ENCODE measurements around the gene TEX52.

Gene TEX52

DNA sequence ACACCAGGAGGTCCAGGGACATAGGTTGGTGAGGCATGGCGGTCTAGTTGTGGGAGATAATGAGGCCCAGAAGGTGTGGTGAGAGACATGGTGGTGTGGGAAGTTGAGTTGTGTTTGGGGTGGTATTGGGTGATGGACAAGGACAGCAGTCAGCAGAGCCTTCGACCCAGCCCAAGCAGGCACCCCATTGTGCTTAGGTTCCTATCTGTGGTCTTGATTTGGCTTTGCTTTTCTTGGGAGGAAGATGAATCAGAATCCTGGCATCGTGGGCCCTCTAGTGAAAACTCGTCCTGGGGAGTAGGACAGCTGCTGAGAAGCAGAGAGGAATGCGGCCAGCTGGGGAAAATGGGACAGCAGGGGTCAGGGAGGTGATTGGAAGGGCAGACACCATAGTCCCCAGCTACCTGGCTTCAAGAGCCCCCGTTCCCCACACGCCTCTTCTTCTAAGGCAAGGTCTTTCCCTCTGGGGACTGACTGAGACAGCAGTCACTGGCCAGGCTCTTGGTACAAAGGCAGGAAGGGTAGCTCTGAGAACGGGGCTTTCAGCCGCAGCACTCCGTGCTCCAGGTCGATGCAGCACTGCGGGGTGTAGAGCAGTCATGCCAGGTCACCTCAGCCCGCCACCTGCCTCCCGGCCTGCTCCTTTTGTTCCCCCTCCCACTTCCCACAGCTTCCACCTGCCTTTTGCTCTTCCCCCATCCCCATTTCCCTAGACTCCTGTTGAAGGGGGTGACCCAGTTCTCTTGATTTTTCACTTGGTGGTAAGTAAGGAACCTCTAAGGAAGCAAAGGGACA is 29.9 kb downstream of the TEX52 start:
- DNase-seq, result no peak

GRCh38 chr12:2826036-2826435 is 30.8 kb downstream of the TEX52 start:
- DNase-seq, result no peak

DNA sequence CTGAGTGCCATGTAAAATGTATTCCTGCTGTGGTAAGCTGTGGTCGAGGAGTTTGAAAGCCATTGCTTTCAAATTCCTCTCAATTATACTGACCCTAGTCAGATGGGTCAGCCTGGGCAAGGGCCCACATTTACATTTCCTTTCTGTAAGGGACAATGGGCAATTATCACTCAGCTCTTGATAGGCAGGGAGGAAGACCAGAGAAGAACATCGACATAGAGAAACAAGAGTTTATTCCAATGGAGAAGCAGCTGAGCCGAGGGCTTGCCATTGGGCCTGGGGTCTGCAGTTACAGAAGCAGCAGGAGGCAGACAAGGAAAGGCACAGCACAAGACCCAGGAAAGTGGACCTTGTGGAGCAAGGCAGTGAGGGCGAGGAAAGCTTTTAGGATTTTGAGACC is 31.7 kb downstream of the TEX52 start:
- DNase-seq, result no peak

DNA sequence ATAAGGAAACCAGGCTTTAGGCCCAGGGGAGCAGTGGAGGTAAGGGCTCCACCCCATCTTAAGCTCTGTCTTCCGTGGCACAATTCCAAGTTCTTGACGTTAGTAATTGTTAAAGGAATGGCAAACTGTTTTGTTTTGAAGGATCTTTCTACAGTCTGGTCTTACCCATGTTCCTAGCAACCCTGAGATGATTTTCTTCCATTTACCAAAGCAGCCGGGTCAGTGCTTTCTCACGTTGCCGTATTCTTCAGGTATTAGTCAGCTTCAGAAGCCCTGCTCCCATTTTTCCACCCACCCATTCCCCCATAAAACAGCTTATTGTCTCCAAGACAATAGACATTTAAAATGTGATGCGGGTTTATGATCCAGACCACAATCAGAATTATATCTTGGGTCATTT is 32.3 kb downstream of the TEX52 start:
- DNase-seq, result no peak

DNA sequence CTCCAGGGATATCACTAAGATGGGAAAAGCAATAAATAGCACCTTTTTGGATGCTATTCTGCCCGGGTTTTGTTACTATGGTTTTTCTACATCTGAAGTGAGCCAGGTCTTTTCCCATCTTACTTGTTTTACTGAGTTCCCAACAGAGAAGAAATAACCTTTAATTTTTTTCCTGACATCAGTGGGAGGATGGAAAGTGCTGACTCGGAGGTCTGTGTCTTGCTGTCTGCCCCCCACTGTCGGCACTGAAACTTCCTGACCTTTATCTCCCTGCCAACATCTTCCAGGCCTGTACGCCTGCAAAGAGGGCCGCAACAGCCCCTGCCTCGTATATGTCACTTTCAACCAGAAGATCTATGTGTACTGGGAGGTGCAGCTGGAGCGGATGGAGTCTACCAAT is 33.4 kb downstream of the TEX52 start:
- DNase-seq, result no peak

DNA sequence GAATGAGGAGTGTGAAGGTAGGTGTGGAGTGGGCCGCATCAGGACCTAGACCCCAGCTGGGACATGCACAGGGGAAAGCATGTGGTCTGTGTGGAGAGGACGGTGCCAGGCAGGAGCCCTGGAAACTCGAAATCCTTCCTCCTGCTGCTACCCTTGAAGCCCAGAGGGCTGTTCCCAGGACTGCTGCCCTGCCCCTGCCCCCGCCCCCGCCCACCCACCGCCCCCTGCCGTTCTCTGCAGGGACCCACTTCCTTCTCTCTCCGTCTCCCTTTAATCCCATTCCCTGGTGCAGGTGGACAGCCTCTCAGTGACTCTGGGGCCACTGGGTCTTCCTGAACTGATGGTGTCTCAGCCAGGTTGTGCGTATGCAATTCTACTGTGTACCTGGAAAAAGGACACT is 36.4 kb downstream of the TEX52 start:
- no peak for DNase-seq

DNA sequence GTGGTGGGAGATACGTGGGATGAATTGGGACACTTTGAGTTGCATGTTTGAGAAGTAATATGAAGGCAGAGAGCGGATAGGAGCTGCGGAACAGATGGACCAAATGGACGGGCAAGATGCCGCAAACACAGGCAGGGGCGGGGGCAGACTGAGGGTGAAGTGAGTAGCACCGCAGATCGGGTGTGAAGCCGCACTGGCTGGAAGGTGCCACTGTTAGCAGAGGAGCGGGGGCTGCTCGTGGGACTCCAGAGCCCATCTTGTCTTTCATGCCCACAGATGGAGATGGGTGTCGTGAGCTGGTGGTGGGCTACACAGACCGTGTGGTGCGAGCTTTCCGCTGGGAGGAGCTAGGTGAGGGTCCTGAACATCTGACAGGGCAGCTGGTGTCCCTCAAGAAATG is 37.0 kb downstream of the TEX52 start:
- no peak for DNase-seq

DNA sequence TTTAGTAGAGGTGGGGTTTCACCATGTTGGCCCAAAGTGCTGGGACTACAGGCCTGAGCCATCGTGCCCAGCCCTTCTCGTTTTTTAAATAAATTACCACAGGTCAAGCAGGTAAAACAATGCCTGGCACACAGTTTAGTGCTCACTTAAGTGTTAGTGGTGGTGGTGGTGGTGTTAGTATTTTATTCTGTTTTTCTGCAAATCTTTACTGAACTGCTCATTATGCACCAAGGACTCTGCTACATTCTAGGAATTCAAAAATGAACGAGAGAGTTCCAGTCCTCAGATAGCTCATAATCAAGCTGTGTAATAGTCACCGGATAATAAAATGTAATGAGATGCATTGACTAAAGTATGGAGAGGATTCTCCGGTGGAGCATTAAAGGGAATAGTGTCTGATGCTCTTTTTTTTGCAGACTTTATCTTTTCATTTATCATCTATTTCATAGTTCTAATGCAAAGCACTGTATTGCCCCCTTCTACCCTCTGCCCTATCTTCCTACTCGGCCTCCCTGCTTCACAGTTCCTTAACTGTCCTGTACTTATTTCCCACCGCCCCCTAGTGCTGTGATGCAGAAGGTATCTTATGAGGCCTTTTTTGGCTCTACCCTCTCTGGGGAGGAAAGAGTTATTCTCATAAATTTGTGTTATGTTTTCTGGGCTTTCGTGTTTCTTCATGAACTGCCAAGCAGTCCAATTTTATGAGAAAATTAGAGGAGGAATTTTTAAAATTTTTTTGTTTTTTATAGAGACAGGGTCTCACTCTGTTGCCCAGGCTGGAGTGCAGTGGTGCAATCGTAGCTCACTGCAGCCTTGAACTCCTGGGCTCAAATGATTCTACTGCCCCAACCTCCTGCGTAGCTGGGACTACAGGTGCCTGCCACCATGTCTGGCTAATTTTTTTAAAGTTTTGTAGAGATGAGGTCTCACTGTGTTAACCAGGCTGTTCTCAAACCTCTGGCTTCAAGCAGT is 43.3 kb downstream of the TEX52 start:
- DNase-seq, result peak; percentile 94

DNA sequence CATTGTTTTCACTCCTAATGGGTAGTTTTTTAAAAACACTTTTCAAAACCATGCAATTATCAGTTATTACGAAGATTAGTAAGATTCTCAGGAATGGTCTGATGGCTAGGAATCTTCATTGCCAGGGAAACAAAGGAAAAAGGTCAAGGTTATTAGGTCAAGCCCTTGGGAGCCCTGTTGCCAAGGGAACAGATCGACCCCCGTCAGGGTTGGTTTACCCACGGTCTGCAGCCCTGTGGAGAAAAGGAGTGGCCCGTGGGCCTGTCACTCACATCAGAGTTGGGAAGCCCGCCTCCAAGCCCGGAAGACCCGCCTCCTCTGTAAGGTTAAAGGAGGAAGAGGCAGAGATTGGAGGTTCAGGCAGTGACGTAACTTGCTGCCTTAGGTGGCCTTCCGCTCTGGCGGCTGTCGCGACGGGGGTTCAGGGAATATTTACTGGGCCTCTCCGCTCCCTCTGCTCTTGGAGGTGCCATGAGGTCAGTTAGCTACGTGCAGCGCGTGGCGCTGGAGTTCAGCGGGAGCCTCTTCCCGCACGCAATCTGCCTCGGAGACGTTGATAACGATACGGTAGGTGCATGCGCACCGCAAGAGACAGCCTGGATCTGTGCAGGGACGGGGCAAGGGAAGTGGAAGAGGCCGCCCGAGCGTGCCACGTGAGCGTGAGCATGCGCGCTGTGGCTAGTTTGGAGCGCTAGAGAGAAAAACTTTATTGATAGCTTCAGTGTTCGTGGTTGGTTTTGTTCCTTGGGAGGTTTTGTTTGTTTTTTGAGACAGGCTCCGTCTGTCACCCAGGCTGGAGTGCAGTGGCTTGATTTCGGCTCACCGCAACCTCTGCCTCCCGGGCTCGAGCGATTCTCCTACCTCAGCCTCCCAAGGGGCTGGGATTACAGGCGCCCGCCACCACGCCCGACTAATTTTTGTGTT is 44.3 kb downstream of the TEX52 start, which contains the start of gene ITFG2:
Gene ITFG2, plus strand, starts transcription at position 379 of the 924 bp plus-strand sequence. Its CDS starts 93 bp downstream, at position 472.
- DNase-seq, result peak; percentile 100

GRCh38 chr12:2811801-2812200 is 45.0 kb downstream of the TEX52 start:
- no peak for DNase-seq

- DNase-seq, result peak; percentile 12
Observed at GRCh38 chr12:2806700-2807099, 50.1 kb downstream of the TEX52 start.

- no peak for DNase-seq
Observed at GRCh38 chr12:2805143-2805520, 51.7 kb downstream of the TEX52 start.

DNA sequence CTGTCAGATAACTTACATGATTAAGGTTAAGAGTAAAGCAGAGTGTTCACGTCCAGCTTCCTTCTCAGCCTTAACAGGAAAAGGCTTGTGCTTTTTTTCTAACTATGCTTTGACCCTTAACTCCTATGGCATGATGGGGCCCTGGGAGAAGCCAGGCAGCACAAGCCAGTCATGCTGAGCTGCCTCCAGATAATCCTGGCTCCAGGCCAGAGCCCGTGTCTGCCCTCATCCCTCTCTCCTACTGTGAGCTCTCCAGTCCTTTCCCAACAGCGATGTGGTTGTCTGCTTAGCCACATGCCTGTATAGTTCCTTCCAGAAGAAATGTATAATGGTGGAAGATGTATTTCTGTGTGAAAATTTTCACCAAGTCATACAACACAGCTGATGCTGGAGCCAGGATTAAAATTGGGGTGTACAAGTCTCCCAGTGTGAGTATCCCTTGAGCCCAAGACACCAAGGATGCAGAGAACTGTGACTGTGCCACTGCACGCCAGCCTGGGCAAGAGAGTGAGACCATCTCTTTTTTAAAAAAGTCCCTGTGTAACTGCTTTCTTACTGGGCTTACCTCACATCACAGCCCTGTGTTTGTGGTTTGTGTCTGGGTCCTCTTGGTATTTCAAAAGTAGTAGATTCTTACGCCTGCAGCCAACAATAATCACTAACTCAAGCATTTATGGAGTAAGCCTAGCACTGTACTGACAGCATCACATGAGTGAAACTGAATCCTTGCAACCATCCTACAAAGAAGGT is 52.3 kb downstream of the TEX52 start:
- DNase-seq, result peak; percentile 13

DNA sequence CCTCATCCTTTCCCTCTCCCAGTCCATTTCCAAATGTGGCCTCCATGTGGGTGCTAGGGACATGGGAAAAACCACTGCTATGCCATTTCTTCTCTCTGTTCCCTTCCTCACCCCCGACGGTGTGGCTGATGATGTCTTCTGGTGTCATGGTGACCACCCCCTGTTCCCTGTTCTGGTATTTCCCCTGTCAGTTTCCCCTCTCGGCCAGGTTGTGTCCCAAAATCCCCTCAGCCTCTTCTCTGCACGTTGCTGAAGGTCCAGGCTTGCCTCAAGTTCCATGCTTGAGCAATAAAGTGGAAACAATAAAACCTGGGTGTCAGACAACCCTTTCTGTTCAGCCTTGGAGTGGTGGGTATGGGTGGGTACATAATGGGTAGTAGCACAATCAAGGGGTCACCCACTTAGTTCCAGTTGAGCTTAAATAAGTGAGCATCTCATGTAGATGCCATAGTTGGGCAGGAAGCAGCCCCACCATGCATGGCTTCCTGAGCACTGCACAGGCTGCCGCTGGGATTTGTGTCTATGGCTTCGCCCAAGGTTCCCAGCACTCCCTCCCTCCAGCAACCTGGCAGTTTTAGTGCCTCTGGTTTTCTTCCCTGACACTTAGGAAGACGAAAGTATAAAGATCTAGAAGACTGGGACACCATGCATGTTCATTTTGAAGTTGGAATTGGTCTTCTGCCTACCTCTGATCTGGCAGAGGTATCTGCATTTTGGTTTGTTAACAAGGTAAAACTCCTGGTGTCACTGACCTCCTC is 53.0 kb downstream of the TEX52 start:
- DNase-seq, result no peak

DNA sequence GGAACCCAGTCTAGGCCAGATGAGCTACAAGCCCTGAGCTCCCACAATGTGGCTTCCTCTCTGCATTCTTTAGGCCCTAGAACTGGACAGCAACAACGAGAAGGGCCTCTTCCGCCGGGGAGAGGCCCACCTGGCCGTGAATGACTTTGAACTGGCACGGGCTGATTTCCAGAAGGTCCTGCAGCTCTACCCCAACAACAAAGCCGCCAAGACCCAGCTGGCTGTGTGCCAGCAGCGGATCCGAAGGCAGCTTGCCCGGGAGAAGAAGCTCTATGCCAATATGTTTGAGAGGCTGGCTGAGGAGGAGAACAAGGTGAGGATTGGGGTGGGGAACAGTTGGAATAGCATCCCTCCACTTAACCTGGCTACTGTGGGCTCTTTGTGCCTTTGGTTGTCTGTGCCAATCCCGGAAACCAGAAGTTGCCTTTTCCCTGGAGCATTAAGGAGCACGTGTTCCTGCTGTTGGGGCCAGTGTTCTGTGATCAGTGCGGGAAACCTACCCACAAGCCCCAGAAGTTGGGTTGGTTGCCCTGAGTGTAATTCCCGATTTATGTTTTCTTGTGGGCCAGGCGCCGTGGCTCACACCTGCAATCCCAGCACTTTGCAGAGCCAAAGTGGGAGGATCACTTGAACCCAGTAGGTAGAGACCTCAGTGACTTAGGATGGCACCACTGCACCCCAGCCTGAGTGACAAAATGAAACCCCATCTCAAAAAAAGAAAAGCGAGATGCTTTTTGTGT is 55.6 kb downstream of the TEX52 start:
- DNase-seq, result no peak

GRCh38 chr12:2800046-2800570 is 56.7 kb downstream of the TEX52 start:
- DNase-seq, result no peak
